Choroid plexus epithelial cell (primary cell): ENCODE data around the gene CD164L2.

ENCODE experiments used
- DNase-seq: peaks from one replicate; pipeline ENCODE4 v3.0.0-alpha.2; 2010; ENCODE audit warnings: low read depth
- H3K4me3 ChIP-seq: 2 replicates; pipeline ENCODE4 v1.5.1; 2011; ENCODE audit warnings: low read depth, mild to moderate bottlenecking, control low read depth, low read length, moderate library complexity
- CTCF ChIP-seq: conservative IDR thresholded peaks from 2 replicates; pipeline ENCODE4 v1.5.1; 2011; ENCODE audit warnings: low read depth, mild to moderate bottlenecking, control low read depth, inconsistent platforms, low read length, moderate library complexity

The CD164L2 gene

GRCh38 chr1:27356277-27356618, 26.9 kb downstream of the CD164L2 start:
- no peak for DNase-seq
- no peak overlapping the region for H3K4me3 ChIP-seq
- no peak for TF ChIP-seq CTCF

- H3K4me3 ChIP-seq, result no peak overlapping the region
- no peak for DNase-seq
- TF ChIP-seq CTCF, result no peak
Measured at GRCh38 chr1:27355683-27356082, 27.4 kb downstream of the CD164L2 start.

- TF ChIP-seq CTCF, result no peak
- no peak overlapping the region for H3K4me3 ChIP-seq
- DNase-seq, result no peak
Measured at GRCh38 chr1:27353629-27354028, 29.5 kb downstream of the CD164L2 start.

GRCh38 chr1:27353166-27353565, 30.0 kb downstream of the CD164L2 start:
- no peak for DNase-seq
- TF ChIP-seq CTCF, result no peak
- no peak overlapping the region for H3K4me3 ChIP-seq

GRCh38 chr1:27351541-27352107, 31.5 kb downstream of the CD164L2 start:
- H3K4me3 ChIP-seq, result no peak overlapping the region

GRCh38 chr1:27350663-27351540, 32.2 kb downstream of the CD164L2 start:
- peak; percentile 41 for DNase-seq
- H3K4me3 ChIP-seq, result peak overlapping the region; percentile 9

More at GRCh38 chr1:27351541-27352107, 31.5 kb downstream of the CD164L2 start:
- no peak for DNase-seq
- no peak for TF ChIP-seq CTCF

More at GRCh38 chr1:27350663-27351540, 32.2 kb downstream of the CD164L2 start:
- peak; percentile 36 for TF ChIP-seq CTCF
